HepG2 (cell line): ENCODE data around the gene TXNL4A. TPM values are rescaled to one million over a fixed set of nuclear protein-coding genes. Genes with fewer than 3 reads are reported as not detected.

ENCODE experiments used
- AGO2 ChIP-seq: fragments of 200-400 bp; formaldehyde crosslinking; optimal IDR thresholded peaks from 2 replicates; pipeline ENCODE3; 2017; ENCODE audit warnings: mild to moderate bottlenecking, low read depth, low read length, moderate library complexity
- CENPT ChIP-seq: sonication (generic); formaldehyde crosslinking; IDR thresholded peaks from 2 replicates; pipeline ENCODE4 v1.8.0; 2022; ENCODE audit warnings: low read depth, mild to moderate bottlenecking, moderate library complexity, missing genetic modification reagents
- HBP1 ChIP-seq: IDR thresholded peaks from 2 replicates; pipeline ENCODE4 v1.6.1; 2016; ENCODE audit warnings: low read depth, control low read depth
- HDAC2 ChIP-seq: sonication (generic); formaldehyde crosslinking; IDR thresholded peaks from 2 replicates; pipeline ENCODE4 v1.4.0; 2020; ENCODE audit warnings: missing genetic modification reagents
- KLF16 ChIP-seq, 2 experiments: sonication (generic) in 1 of 2; formaldehyde crosslinking in 1 of 2; IDR thresholded peaks; 2 replicates each; pipeline versions ENCODE4 v1.6.1 to v1.8.0; 2016 to 2023; ENCODE audit warnings: missing genetic modification reagents in 2 of 2, missing compliant biosample characterization in 1 of 2
- MAZ ChIP-seq, 2 experiments: sonication (generic) in 1 of 2; formaldehyde crosslinking in 1 of 2; IDR thresholded peaks; 2 replicates each; pipeline versions ENCODE4 v1.5.0 to v1.6.1; 2012 to 2020; ENCODE audit warnings: low read depth in 2 of 2, mild to moderate bottlenecking in 2 of 2, borderline replicate concordance in 1 of 2, improper control_type of control experiment in 1 of 2, low read length in 1 of 2, missing genetic modification reagents in 1 of 2, moderate library complexity in 1 of 2
- MXI1 ChIP-seq: IDR thresholded peaks from 3 replicates; pipeline ENCODE4 v1.6.1; 2012; ENCODE audit warnings: low read depth, low read length, inconsistent platforms, borderline replicate concordance
- NONO ChIP-seq, 2 experiments: fragments of 450-650 bp in 1 of 2; sonication (generic) in 1 of 2; formaldehyde crosslinking in 1 of 2; IDR thresholded peaks in 1 of 2; conservative IDR thresholded peaks in 1 of 2; 2 replicates each; pipeline versions ENCODE4 v1.6.1 to v1.8.0; 2017 to 2022; ENCODE audit warnings: mild to moderate bottlenecking in 1 of 2, missing genetic modification reagents in 1 of 2, moderate library complexity in 1 of 2
- NRL ChIP-seq: sonication (generic); formaldehyde crosslinking; IDR thresholded peaks from 2 replicates; pipeline ENCODE4 v1.5.0; 2020; ENCODE audit warnings: missing genetic modification reagents, mild to moderate bottlenecking, moderate library complexity, borderline replicate concordance
- SP4 ChIP-seq: sonication (generic); formaldehyde crosslinking; IDR thresholded peaks from 2 replicates; pipeline ENCODE4 v1.8.1; 2023; ENCODE audit warnings: mild to moderate bottlenecking, missing genetic modification reagents
- TEAD2 ChIP-seq: sonication (generic); formaldehyde crosslinking; IDR thresholded peaks from 2 replicates; pipeline ENCODE4 v1.9.0; 2021; ENCODE audit warnings: missing genetic modification reagents
- ZGPAT ChIP-seq: IDR thresholded peaks from 2 replicates; pipeline ENCODE4 v1.6.1; 2016; ENCODE audit warnings: mild to moderate bottlenecking
- ZMAT5 ChIP-seq: sonication (generic); formaldehyde crosslinking; IDR thresholded peaks from 2 replicates; pipeline ENCODE4 v1.5.0; 2020; ENCODE audit warnings: mild to moderate bottlenecking, low read depth, missing genetic modification reagents, borderline replicate concordance
- ZNF143 ChIP-seq: sonication (generic); formaldehyde crosslinking; IDR thresholded peaks from 2 replicates; pipeline ENCODE4 v1.4.0; 2020; ENCODE audit warnings: missing genetic modification reagents
- ZNF180 ChIP-seq: sonication (generic); formaldehyde crosslinking; IDR thresholded peaks from 2 replicates; pipeline ENCODE4 v1.4.0; 2020; ENCODE audit warnings: low read depth, missing genetic modification reagents, borderline replicate concordance
- ZNF687 ChIP-seq: sonication (generic); formaldehyde crosslinking; IDR thresholded peaks from 2 replicates; pipeline ENCODE4 v1.5.1; 2020; ENCODE audit warnings: mild to moderate bottlenecking, missing genetic modification reagents, moderate library complexity
- ZNF775 ChIP-seq: sonication (generic); formaldehyde crosslinking; IDR thresholded peaks from 2 replicates; pipeline ENCODE4 v1.4.0; 2020; ENCODE audit warnings: missing genetic modification reagents, mild to moderate bottlenecking, moderate library complexity, borderline replicate concordance
- ZNF891 ChIP-seq: sonication (generic); formaldehyde crosslinking; IDR thresholded peaks from 2 replicates; pipeline ENCODE4 v1.5.0; 2020; ENCODE audit warnings: mild to moderate bottlenecking, missing genetic modification reagents
- ZSCAN31 ChIP-seq: sonication (generic); formaldehyde crosslinking; IDR thresholded peaks from 2 replicates; pipeline ENCODE4 v1.5.0; 2020; ENCODE audit warnings: low read depth, mild to moderate bottlenecking, missing genetic modification reagents
- polyA plus RNA-seq, 8 experiments: library from polyadenylated mRNA; depleted of rRNA in 3 of 8; stranded (reverse) in 7 of 8; unstranded in 1 of 8; fragments of >200 nt; fragmentation: Illumina TruSeq in 4 of 8; extraction: Trizol in 4 of 8; gene quantifications; 2 replicates each; pipeline versions ENCODE4 v1.2.1 to v1.2.3, GENCODE V29; 2011 to 2016; ENCODE audit warnings: low read depth in 4 of 8, missing spikeins in 1 of 8, mixed read lengths in 1 of 8; ENCODE audit not compliant: insufficient read depth in 1 of 8
- total RNA-seq, 5 experiments: library from RNA; depleted of rRNA; stranded (reverse); fragments of >200 nt; fragmentation: Illumina TruSeq; extraction: Trizol; gene quantifications; 2 replicates each; pipeline ENCODE4 v1.2.3, GENCODE V29; 2016; ENCODE audit warnings: low read depth in 1 of 5

TXNL4A gene
- total and polyA plus RNA-seq, 2 of the 13 experiments (the other 11 are each of a cell fraction or from before 2014, with no cell fraction given), result 172 to 202 TPM

GRCh38 chr18:79951545-79952455, 36.6 kb downstream of the TXNL4A start, which contains the start of gene SLC66A2 (continued):
- TF ChIP-seq ZNF687 (CRISPR knock-in tag) (peak; percentile 83), CENPT (CRISPR knock-in tag) (peak; percentile 34; the same call in 1 of the 2 replicates), ZNF143 (CRISPR knock-in tag) (0 out of 2 replicates have a peak, but pooled peaks have one; percentile 34), NRL (CRISPR knock-in tag) (0 out of 2 replicates have a peak, but pooled peaks have one; percentile 40), ZSCAN31 (0 out of 2 replicates have a peak, but pooled peaks have one; percentile 32), KLF16 (CRISPR knock-in tag; IDR thresholded peaks at IDR 0.05) (0 out of 4 replicates have a peak, but pooled peaks of 1 of the 2 experiments have one; percentile 56), ZNF775 (no peak), ZNF180 (CRISPR knock-in tag) (no peak), SP4 (CRISPR knock-in tag) (peak; percentile 90), AGO2 (peak; percentile 54), MXI1 (peak; percentile 55; the same call in 1 of the 3 replicates), HDAC2 (peak; percentile 30; the same call in 1 of the 2 replicates), ZGPAT (CRISPR knock-in tag) (peak; percentile 63), HBP1 (CRISPR knock-in tag) (0 out of 2 replicates have a peak, but pooled peaks have one; percentile 62), MAZ (IDR thresholded peaks at IDR 0.05; ENCODE audit: borderline replicate concordance, low read depth, low read length) (peak; percentile 29; the same call in 1 of the 2 replicates), MAZ (CRISPR knock-in tag; IDR thresholded peaks at IDR 0.05; ENCODE audit: low read depth) (peak; percentile 86), TEAD2 (CRISPR knock-in tag) (no peak), NONO (IDR thresholded peaks at IDR 0.05) (no peak), NONO (CRISPR knock-in tag; conservative IDR thresholded peaks at IDR 0.05) (peak; percentile 40), ZNF891 (0 out of 2 replicates have a peak, but pooled peaks have one; percentile 40), ZMAT5 (CRISPR knock-in tag) (no peak)
